GM12873 (cell line): ENCODE results near the gene FUT2.

Source experiments
- TF ChIP-seq, protein P1 (sequence below): IDR thresholded peaks from 2 replicates; pipeline ENCODE4 v1.5.1; 2012; ENCODE audit warnings: low read depth, mild to moderate bottlenecking, moderate library complexity, low read length, control low read depth; ENCODE audit not compliant: insufficient read depth; ENCODE audit errors: missing control alignments

The FUT2 gene

DNA sequence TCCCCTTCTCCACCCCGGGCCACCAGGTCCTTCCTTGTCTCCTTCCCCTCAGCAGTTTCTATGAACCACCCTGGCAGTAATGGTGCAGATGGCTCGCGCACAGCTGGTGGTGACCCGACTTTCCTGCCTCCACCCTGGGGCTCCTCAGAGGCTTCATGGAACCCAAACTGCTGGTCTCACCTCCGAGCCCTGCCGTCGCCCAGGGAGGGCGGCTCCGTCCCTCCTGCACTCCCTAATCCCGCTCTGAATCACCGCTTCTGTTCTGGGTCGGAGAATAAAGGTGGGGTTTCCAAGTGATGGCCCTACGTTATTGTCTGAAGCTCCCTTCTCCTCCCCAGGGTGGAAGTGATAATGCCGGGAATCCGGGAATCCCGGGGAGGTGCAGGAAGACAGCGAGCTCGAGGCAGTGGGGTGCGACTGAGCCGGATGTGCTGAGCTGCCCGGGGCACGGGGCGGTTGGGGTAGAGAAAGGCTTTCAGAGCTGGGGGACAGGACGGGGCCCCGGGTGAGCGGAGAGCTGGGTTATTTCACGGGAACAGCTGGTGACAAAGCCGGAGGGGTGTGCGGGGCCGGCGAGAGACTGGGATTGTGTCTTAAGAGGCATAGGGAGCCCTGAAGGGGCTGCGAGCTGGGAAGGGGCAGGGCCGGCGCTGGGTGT is 711 bp downstream of the FUT2 start:
- TF ChIP-seq, protein P1, sequence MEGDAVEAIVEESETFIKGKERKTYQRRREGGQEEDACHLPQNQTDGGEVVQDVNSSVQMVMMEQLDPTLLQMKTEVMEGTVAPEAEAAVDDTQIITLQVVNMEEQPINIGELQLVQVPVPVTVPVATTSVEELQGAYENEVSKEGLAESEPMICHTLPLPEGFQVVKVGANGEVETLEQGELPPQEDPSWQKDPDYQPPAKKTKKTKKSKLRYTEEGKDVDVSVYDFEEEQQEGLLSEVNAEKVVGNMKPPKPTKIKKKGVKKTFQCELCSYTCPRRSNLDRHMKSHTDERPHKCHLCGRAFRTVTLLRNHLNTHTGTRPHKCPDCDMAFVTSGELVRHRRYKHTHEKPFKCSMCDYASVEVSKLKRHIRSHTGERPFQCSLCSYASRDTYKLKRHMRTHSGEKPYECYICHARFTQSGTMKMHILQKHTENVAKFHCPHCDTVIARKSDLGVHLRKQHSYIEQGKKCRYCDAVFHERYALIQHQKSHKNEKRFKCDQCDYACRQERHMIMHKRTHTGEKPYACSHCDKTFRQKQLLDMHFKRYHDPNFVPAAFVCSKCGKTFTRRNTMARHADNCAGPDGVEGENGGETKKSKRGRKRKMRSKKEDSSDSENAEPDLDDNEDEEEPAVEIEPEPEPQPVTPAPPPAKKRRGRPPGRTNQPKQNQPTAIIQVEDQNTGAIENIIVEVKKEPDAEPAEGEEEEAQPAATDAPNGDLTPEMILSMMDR: no peak

DNA sequence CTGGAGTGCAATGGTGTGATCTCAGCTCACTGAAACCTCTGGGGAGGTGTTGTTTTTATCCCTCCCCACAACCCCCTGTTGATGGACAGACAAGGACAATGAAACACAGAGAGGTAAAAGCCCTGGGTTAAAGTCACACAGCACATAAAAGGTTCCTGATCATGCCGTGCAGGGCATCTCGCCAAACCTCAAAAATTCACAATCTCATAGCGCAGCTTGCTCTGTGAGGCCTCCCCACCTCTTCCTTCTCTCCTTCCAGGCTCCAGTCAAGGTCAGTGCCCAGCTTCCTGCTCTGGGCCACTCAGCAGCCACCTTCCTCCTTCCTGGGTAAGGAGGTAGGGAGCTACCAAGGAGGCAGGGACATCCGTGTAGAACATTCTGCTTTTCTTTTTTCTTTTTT is 2.3 kb downstream of the FUT2 start:
- TF ChIP-seq, protein P1: no peak

- TF ChIP-seq, protein P1: no peak
Measured at GRCh38 chr19:48702701-48703100, 6.9 kb downstream of the FUT2 start.

GRCh38 chr19:48703316-48703715 is 7.5 kb downstream of the FUT2 start:
- TF ChIP-seq, protein P1: no peak

- TF ChIP-seq, protein P1: no peak
Measured at GRCh38 chr19:48705431-48705830, 9.7 kb downstream of the FUT2 start.

DNA sequence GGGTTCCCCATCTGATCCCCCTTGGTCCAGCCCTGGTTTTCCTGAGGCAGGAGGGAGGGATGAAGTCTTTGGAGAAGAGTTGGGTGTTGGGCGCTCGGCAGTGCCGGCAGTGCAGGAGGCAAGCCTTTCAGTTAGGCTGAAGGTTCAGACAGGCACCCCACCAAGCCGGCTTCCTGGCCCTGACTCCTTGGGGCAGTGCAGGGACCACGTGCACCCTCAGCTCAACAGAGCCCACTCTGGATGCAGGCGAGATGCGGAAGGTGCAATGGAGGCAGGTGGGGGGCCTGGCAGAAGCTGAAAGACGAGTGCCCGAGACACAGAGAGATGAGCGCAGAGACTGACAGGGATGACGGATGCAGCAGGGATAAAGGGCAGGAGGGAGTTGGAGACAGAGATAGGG is 12.7 kb downstream of the FUT2 start:
- TF ChIP-seq, protein P1: no peak

DNA sequence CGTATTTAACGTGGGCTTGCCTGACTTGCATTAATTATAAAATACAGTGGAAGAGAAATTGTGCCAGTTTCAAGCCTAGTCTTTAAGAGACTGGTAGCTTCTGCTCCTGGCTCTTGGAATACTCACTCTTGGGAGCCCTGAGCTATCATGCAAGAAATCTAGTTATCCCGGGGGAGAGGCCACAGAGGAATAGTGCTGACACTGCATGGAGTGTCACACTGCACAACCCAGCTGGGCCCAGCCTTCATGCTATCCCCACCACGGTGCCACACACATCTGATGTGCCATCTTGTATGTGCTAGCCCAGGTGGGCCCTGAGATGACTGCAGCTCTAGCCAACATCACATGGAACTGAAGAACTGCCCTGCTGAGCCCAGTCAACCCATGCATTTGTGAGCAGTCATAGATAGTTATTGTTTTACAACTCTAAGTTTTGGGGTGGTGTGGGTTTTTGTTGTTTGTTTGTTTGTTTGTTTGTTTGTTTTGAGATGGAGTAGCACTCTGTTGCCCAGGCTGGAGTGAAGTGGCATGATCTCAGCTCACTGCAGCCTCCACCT is 15.4 kb downstream of the FUT2 start:
- TF ChIP-seq, protein P1: no peak
